ENCODE results near the gene KLF12.

Gene KLF12

DNA sequence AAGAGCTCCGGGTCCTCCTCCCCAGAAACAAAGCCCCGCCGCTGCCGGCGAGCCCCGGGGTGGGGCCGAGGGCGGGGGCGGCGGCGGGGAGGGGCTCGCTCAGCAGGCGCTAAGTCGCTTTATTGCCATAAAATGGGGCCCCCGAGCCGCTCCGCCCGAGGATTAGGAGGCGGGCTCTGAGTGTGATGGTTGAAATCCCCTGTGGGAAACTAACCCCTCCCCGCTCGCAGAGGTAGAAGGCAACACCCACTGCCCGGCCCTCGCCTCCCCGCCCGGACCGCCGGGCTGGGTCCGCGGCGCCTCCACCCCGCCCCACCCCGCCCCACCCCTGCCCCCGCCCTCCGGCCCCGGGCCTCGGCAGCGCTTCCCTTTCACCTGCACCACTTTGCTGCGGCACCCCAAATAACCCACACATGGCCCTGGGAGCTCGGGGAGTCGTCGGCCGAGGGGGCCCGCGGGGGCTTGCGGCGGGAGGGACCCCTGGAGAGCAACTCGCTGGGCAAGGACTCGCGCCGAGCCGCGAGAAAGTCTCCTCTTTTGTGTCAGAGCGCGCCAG is at the start of gene KLF12:
KLF12 (minus strand) TSS at position 184 of the 556 bp plus-strand sequence.
- peak; percentile 95 for DNase-seq

DNA sequence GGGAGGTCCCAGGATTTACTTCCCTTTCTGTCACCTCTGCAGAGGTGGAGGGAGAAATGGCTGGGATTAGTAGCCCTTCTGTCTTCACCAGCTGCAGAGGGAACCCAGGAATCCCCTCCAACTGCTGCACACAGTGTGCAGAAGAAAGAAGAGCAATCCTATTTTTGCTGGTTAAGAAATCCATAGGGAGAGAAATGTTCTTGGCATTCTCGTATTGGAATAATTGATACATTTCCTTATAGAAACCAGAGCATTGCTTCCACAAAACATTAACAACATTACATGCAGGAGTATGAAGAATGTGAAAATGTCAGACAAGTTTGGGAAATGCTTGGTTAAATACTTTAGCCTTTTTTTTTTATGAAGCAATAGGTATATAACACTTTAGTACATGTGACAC is 48.3 kb upstream of the KLF12 start:
- DNase-seq, result no peak

- no peak for DNase-seq
Measured at GRCh38 chr13:74174810-74175209, 40.6 kb upstream of the KLF12 start.

DNA sequence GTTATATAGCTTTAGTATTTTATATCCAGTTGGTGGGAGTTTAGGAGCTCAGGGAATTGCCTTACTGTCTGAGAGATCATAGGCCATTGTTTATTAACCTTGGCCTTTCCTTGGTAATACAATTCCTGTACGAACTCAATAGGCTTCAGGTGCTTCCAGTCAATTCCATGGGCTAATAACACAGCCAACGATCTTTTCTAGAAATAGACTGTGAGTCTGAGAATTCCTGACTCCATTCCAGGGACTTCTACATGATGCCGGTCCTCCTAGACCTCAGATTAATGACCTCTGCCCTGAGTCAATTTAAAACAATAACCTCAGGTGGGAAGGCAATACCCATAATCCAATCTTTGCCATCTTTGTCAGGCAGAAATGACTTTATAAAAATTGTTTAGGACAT is 39.6 kb upstream of the KLF12 start:
- no peak for DNase-seq

- no peak for DNase-seq
Measured at GRCh38 chr13:74171641-74172040, 37.4 kb upstream of the KLF12 start.

GRCh38 chr13:74169676-74170075 is 35.5 kb upstream of the KLF12 start:
- no peak for DNase-seq

- DNase-seq, result no peak
Measured at GRCh38 chr13:74168263-74168675, 34.1 kb upstream of the KLF12 start.

- DNase-seq, result no peak
Measured at GRCh38 chr13:74166261-74167004, 32.2 kb upstream of the KLF12 start.

DNA sequence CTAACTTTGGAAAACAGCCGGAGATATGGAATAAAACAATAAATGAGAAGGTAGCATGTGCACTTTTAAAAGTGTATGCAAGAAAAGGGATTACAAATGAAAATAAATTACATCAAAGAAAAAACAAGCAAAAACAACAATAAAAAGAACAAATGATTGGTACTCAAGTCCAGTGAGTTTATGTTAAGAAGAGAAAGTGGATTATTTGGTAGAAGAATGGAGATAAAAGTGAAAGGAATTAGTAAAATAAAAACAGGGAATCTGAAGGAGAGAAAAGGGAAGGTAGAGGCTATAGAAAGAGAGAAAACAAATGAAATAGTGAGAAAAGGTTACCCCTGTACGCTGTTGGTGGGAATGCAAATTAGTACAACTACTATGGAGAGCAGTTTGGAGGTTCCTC is 28.6 kb upstream of the KLF12 start:
- no peak for DNase-seq

DNA sequence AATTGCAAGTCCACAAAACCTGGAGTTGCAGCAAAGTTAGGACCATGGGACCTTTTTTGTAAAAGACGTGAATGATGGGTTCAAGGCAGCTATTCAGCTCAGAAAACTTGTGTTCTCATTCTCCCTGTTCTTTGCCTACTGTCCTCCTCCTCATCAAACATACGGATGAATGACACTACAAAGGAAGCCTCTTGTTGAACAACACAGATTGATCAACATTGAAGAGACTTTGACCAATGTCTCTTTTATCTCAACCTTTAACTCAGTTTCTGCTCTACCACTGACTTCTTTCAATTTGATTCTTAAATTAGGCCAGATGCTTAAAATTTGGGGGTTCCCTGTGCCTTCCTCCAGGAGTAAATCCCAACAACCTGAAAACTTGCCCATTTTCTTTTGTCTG is 27.9 kb upstream of the KLF12 start:
- DNase-seq, result no peak

DNA sequence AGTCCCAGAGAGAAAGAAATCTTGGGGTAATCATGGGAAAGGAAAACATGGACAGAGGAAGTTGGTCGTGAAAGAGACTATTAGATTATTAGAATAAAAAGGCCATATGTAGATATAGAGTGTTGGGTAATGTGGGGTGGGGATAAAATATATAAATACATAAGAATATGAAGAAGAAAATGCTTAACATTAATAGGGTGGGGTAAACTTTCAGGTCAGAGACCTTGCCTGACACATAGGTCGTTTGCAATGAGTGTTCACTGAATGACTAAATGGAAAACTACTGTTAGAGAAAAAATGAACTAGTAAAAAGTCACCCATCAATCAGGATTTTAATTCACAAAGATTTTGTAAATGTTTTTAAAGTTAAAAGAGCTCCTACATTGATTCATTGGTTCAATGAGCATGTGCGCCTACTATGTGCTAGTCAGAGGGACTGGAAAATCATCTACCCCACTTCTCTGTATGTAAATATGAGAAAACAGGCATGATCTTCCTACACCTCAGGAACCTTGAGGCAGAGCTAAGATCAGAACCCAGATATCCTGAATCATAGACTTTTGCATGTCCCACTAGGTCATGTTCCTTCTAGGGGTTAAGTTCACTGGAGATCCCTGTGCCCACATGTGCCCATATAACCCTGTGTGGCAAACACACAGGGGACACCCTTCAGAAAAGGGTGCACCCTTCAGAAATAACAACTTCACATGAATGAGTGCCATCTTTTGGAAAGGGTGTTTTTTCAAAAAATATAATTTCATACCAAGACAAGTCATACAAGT is 24.6 kb upstream of the KLF12 start:
- no peak for DNase-seq

- DNase-seq, result no peak
Measured at GRCh38 chr13:74158028-74158427, 23.8 kb upstream of the KLF12 start.

DNA sequence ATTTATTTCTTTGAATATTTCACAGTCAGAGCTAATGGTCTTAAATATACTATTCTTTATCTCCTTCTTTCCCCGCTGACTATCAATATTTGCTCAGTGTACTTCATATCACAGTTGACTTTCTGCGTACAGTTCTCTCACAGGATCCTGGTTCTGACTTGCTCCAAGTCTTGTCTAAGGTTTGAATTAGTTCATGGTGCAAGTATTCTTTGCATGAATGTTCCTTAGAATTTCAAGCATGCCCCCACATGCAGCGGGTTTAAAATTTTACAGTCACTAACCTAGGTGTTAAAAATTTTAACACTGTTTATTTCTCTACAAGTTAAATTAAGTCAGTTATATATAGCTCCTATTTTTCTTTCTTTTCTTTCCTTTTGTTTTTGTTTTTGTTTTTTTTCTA is 20.8 kb upstream of the KLF12 start:
- DNase-seq, result no peak

- DNase-seq, result no peak
Measured at GRCh38 chr13:74153316-74153715, 19.1 kb upstream of the KLF12 start.

GRCh38 chr13:74151859-74152258 is 17.7 kb upstream of the KLF12 start:
- no peak for DNase-seq

GRCh38 chr13:74148352-74148751 is 14.1 kb upstream of the KLF12 start:
- no peak for DNase-seq

- peak; percentile 16 for DNase-seq
Measured at GRCh38 chr13:74145249-74145975, 11.2 kb upstream of the KLF12 start.

DNA sequence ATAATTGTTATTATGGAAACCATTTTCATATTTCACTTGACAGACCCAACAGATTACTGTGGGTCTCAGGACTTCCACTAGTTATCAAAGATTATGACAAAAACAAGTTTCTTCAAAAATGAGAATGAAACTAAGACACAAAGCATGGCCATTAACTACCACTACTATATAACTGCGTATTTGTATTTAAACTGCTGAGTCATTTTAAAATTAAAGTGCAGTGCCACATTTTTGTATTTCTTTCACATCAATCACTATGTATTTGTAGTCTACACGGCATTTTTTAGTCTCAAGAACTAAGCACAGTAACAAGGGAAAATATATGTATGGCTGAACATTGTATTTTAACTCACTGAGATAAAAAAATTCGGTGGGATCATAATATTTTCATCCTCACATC is 10.1 kb upstream of the KLF12 start:
- DNase-seq, result no peak

DNA sequence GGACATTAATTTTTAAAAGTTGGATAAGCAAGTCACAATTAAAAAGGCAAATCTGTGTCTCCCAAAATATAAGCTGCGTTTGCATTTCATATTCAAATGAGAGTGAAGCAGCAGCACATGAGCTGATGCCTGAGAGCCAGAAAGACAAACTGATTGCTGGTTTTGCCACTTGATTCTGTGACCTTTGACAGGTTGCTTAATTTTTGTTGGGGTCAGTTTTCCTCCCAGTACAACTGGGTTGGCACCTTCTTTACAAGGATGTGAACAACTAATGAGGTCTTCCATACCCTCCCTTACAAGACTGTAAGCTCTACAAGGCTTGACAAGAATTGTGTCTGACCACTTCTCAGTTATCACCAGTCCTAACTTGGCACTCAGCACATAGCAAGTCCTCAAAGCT is 8.1 kb upstream of the KLF12 start:
- no peak for DNase-seq

- no peak for DNase-seq
Measured at GRCh38 chr13:74138241-74138640, 4.0 kb upstream of the KLF12 start.

DNA sequence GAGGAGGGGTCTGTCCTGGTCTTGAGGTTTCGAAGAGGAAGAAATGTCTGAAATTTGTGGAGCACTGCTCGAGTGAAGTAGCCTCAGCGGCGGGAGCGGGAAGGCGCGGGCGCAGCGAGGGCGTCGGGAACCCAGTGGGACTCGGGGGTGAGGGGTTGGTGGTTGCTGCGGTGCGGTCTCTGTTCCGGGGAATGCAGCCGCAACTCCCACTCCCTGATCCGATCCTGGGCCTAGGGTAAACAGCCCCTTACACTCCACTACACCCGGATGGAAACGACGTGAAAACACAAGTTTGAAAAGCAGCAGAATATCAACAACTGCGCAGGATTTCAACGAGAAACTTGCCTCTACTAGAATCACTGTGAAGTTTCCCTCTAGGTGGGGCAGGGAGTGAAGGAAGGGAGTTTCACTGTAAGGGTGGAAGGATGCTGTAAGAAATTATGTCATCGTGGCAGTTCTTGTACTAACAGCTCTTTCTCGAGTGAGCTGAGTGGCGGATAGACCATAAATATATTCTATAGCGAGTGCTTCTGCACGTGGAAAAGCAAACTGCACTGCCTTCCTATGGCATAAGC is 2.0 kb upstream of the KLF12 start:
- peak; percentile 17 for DNase-seq

GRCh38 chr13:74135326-74136083 is 1.3 kb upstream of the KLF12 start:
- peak; percentile 64 for DNase-seq
